ENCODE data around the gene MAD1L1. TPM values are rescaled to one million over a fixed set of nuclear protein-coding genes. Genes with fewer than 3 reads are reported as not detected.

Gene MAD1L1
- polyA plus RNA-seq, 4 donors = 12.3 to 21.7 (median 18.1) TPM

- FAIRE-seq (no peak), DNase-seq (no peak)
- H3K27ac ChIP-seq (ENCODE audit: low read depth in 1 of 3, low read length in 2 of 3) = no peak overlapping the region
- H3K36me3 ChIP-seq (ENCODE audit: control insufficient read depth in 3 of 3, insufficient read depth in 2 of 3, low read depth in 1 of 3, low read length in 3 of 3) = peaks cover 0 to 25% (median 0%) of the 10 kb centered on the region in 3 donors
- peaks cover 0 to 17% (median 4%) of the 10 kb centered on the region in 3 donors for H3K4me1 ChIP-seq (ENCODE audit: control insufficient read depth in 3 of 3, insufficient read depth in 2 of 3, low read depth in 1 of 3, low read length in 2 of 3)
- no peaks in the 10 kb centered on the region for H3K27me3 ChIP-seq (ENCODE audit: control insufficient read depth in 3 of 3, insufficient read depth in 3 of 3, low read length in 3 of 3)
- no peaks in the 10 kb centered on the region for H3K9me3 ChIP-seq (ENCODE audit: control insufficient read depth in 2 of 2, insufficient read depth in 1 of 2, low read depth in 1 of 2, low read length in 1 of 2)
- WGBS, 3 donors = 94 to 97% (median 96%) methylated on average over 17 of the region's 17 CpGs
- H3K4me3 ChIP-seq (ENCODE audit: low read depth in 1 of 3, low read length in 3 of 3) = no peak overlapping the region
Observed at GRCh38 chr7:2154831-2155230, 77.9 kb downstream of the MAD1L1 start.

GRCh38 chr7:2154121-2154520 is 78.6 kb downstream of the MAD1L1 start:
- Histone ChIP-seq H3K4me1 (ENCODE audit: control insufficient read depth in 3 of 3, insufficient read depth in 2 of 3, low read depth in 1 of 3, low read length in 2 of 3) (peaks cover 0 to 19% (median 4%) of the 10 kb centered on the region in 3 donors), H3K4me3 (ENCODE audit: low read depth in 1 of 3, low read length in 3 of 3) (no peak overlapping the region), H3K27me3 (ENCODE audit: control insufficient read depth in 3 of 3, insufficient read depth in 3 of 3, low read length in 3 of 3) (no peaks in the 10 kb centered on the region), H3K27ac (ENCODE audit: low read depth in 1 of 3, low read length in 2 of 3) (no peak overlapping the region), H3K9me3 (ENCODE audit: control insufficient read depth in 2 of 2, insufficient read depth in 1 of 2, low read depth in 1 of 2, low read length in 1 of 2) (no peaks in the 10 kb centered on the region), H3K36me3 (ENCODE audit: control insufficient read depth in 3 of 3, insufficient read depth in 2 of 3, low read depth in 1 of 3, low read length in 3 of 3) (peaks cover 0 to 23% (median 0%) of the 10 kb centered on the region in 3 donors)
- DNase-seq (no peak), FAIRE-seq (no peak)
- 88 to 95% (median 93%) methylated on average over 6 of the region's 6 CpGs for WGBS, 3 donors

GRCh38 chr7:2152646-2153045 is 80.1 kb downstream of the MAD1L1 start:
- FAIRE-seq (no peak), DNase-seq (no peak)
- WGBS, 3 donors = 86 to 97% (median 96%) methylated on average over 9 of the region's 9 CpGs

GRCh38 chr7:2151801-2152612 is 80.7 kb downstream of the MAD1L1 start:
- H3K27ac ChIP-seq (ENCODE audit: low read depth in 1 of 3, low read length in 2 of 3) = no peak overlapping the region
- peaks cover 0 to 29% (median 0%) of the 10 kb centered on the region in 3 donors for H3K36me3 ChIP-seq (ENCODE audit: control insufficient read depth in 3 of 3, insufficient read depth in 2 of 3, low read depth in 1 of 3, low read length in 3 of 3)
- FAIRE-seq (no peak), DNase-seq (no peak)
- H3K27me3 ChIP-seq (ENCODE audit: control insufficient read depth in 3 of 3, insufficient read depth in 3 of 3, low read length in 3 of 3) = no peaks in the 10 kb centered on the region
- H3K4me3 ChIP-seq (ENCODE audit: low read depth in 1 of 3, low read length in 3 of 3) = no peak overlapping the region
- H3K9me3 ChIP-seq (ENCODE audit: control insufficient read depth in 2 of 2, insufficient read depth in 1 of 2, low read depth in 1 of 2, low read length in 1 of 2) = no peaks in the 10 kb centered on the region
- H3K4me1 ChIP-seq (ENCODE audit: control insufficient read depth in 3 of 3, insufficient read depth in 2 of 3, low read depth in 1 of 3, low read length in 2 of 3) = peaks cover 0 to 7% (median 0%) of the 10 kb centered on the region in 3 donors
- WGBS, 3 donors = 91 to 97% (median 96%) methylated on average over 23 to 24 of the region's 24 CpGs

More at GRCh38 chr7:2152646-2153045, 80.1 kb downstream of the MAD1L1 start:
- Histone ChIP-seq H3K27ac (ENCODE audit: low read depth in 1 of 3, low read length in 2 of 3) (no peak overlapping the region), H3K9me3 (ENCODE audit: control insufficient read depth in 2 of 2, insufficient read depth in 1 of 2, low read depth in 1 of 2, low read length in 1 of 2) (no peaks in the 10 kb centered on the region), H3K4me1 (ENCODE audit: control insufficient read depth in 3 of 3, insufficient read depth in 2 of 3, low read depth in 1 of 3, low read length in 2 of 3) (peaks cover 0 to 11% (median 4%) of the 10 kb centered on the region in 3 donors), H3K36me3 (ENCODE audit: control insufficient read depth in 3 of 3, insufficient read depth in 2 of 3, low read depth in 1 of 3, low read length in 3 of 3) (peaks cover 0 to 23% (median 0%) of the 10 kb centered on the region in 3 donors), H3K4me3 (ENCODE audit: low read depth in 1 of 3, low read length in 3 of 3) (no peak overlapping the region), H3K27me3 (ENCODE audit: control insufficient read depth in 3 of 3, insufficient read depth in 3 of 3, low read length in 3 of 3) (no peaks in the 10 kb centered on the region)

GRCh38 chr7:2151237-2151636 is 81.5 kb downstream of the MAD1L1 start:
- FAIRE-seq (no peak), DNase-seq (no peak)
- H3K27ac ChIP-seq (ENCODE audit: low read depth in 1 of 3, low read length in 2 of 3) = no peak overlapping the region
- H3K4me3 ChIP-seq (ENCODE audit: low read depth in 1 of 3, low read length in 3 of 3) = no peak overlapping the region
- peaks cover 0 to 6% (median 0%) of the 10 kb centered on the region in 3 donors for H3K4me1 ChIP-seq (ENCODE audit: control insufficient read depth in 3 of 3, insufficient read depth in 2 of 3, low read depth in 1 of 3, low read length in 2 of 3)
- no peaks in the 10 kb centered on the region for H3K9me3 ChIP-seq (ENCODE audit: control insufficient read depth in 2 of 2, insufficient read depth in 1 of 2, low read depth in 1 of 2, low read length in 1 of 2)
- no peaks in the 10 kb centered on the region for H3K27me3 ChIP-seq (ENCODE audit: control insufficient read depth in 3 of 3, insufficient read depth in 3 of 3, low read length in 3 of 3)
- H3K36me3 ChIP-seq (ENCODE audit: control insufficient read depth in 3 of 3, insufficient read depth in 2 of 3, low read depth in 1 of 3, low read length in 3 of 3) = peaks cover 0 to 36% (median 0%) of the 10 kb centered on the region in 3 donors
- 91 to 96% (median 93%) methylated on average over 8 of the region's 8 CpGs for WGBS, 3 donors

GRCh38 chr7:2150445-2150815 is 82.3 kb downstream of the MAD1L1 start:
- DNase-seq = no peak
- WGBS, 3 donors = 92 to 99% (median 95%) methylated on average over 10 of the region's 10 CpGs
- no peak for FAIRE-seq
- Histone ChIP-seq H3K4me1 (ENCODE audit: control insufficient read depth in 3 of 3, insufficient read depth in 2 of 3, low read depth in 1 of 3, low read length in 2 of 3) (peaks cover 0 to 6% (median 0%) of the 10 kb centered on the region in 3 donors), H3K27ac (ENCODE audit: low read depth in 1 of 3, low read length in 2 of 3) (no peak overlapping the region), H3K9me3 (ENCODE audit: control insufficient read depth in 2 of 2, insufficient read depth in 1 of 2, low read depth in 1 of 2, low read length in 1 of 2) (no peaks in the 10 kb centered on the region), H3K36me3 (ENCODE audit: control insufficient read depth in 3 of 3, insufficient read depth in 2 of 3, low read depth in 1 of 3, low read length in 3 of 3) (peaks cover 0 to 44% (median 0%) of the 10 kb centered on the region in 3 donors), H3K27me3 (ENCODE audit: control insufficient read depth in 3 of 3, insufficient read depth in 3 of 3, low read length in 3 of 3) (no peaks in the 10 kb centered on the region), H3K4me3 (ENCODE audit: low read depth in 1 of 3, low read length in 3 of 3) (no peak overlapping the region)

- H3K4me1 ChIP-seq (ENCODE audit: control insufficient read depth in 3 of 3, insufficient read depth in 2 of 3, low read depth in 1 of 3, low read length in 2 of 3) = peaks cover 0 to 6% (median 0%) of the 10 kb centered on the region in 3 donors
- H3K27me3 ChIP-seq (ENCODE audit: control insufficient read depth in 3 of 3, insufficient read depth in 3 of 3, low read length in 3 of 3) = no peaks in the 10 kb centered on the region
- peak; percentile 44 to 64 for DNase-seq
Observed at GRCh38 chr7:2149672-2150444, 82.9 kb downstream of the MAD1L1 start.

GRCh38 chr7:2148814-2149213 is 83.9 kb downstream of the MAD1L1 start:
- FAIRE-seq (no peak), DNase-seq (no peak)
- H3K36me3 ChIP-seq (ENCODE audit: control insufficient read depth in 3 of 3, insufficient read depth in 2 of 3, low read depth in 1 of 3, low read length in 3 of 3) = peaks cover 0 to 51% (median 2%) of the 10 kb centered on the region in 3 donors
- whole genome bisulfite sequencing, 3 donors = 97 to 99% (median 99%) methylated on average over 7 of the region's 7 CpGs
- H3K4me3 ChIP-seq (ENCODE audit: low read depth in 1 of 3, low read length in 3 of 3) = no peak overlapping the region
- no peak overlapping the region for H3K27ac ChIP-seq (ENCODE audit: low read depth in 1 of 3, low read length in 2 of 3)
- no peaks in the 10 kb centered on the region for H3K9me3 ChIP-seq (ENCODE audit: control insufficient read depth in 2 of 2, insufficient read depth in 1 of 2, low read depth in 1 of 2, low read length in 1 of 2)
- no peaks in the 10 kb centered on the region for H3K27me3 ChIP-seq (ENCODE audit: control insufficient read depth in 3 of 3, insufficient read depth in 3 of 3, low read length in 3 of 3)
- peaks cover 0 to 6% (median 0%) of the 10 kb centered on the region in 3 donors for H3K4me1 ChIP-seq (ENCODE audit: control insufficient read depth in 3 of 3, insufficient read depth in 2 of 3, low read depth in 1 of 3, low read length in 2 of 3)

More at GRCh38 chr7:2149672-2150444, 82.9 kb downstream of the MAD1L1 start:
- no peak for FAIRE-seq
- no peaks in the 10 kb centered on the region for H3K9me3 ChIP-seq (ENCODE audit: control insufficient read depth in 2 of 2, insufficient read depth in 1 of 2, low read depth in 1 of 2, low read length in 1 of 2)
- H3K4me3 ChIP-seq (ENCODE audit: low read depth in 1 of 3, low read length in 3 of 3) = no peak overlapping the region
- 53 to 84% (median 69%) methylated on average over 25 to 29 of the region's 29 CpGs for WGBS, 3 donors
- peaks cover 0 to 47% (median 0%) of the 10 kb centered on the region in 3 donors for H3K36me3 ChIP-seq (ENCODE audit: control insufficient read depth in 3 of 3, insufficient read depth in 2 of 3, low read depth in 1 of 3, low read length in 3 of 3)
- no peak overlapping the region for H3K27ac ChIP-seq (ENCODE audit: low read depth in 1 of 3, low read length in 2 of 3)
